Peyer's patch (tissue), 4 donors: ENCODE data around the gene GGTA1. TPM values are rescaled to one million over a fixed set of nuclear protein-coding genes. Genes with fewer than 3 reads are reported as not detected.
"Not testable (repeated sequence)": the region's sequence is repeated elsewhere in the genome, so short reads cannot be mapped to it uniquely, and the experiment has no call there.

Experiments
- DNase-seq, 3 donors: peaks; one replicate each; pipeline ENCODE4 v3.0.0-alpha.2; 2017 to 2019
- H3K27ac ChIP-seq, 4 donors: fragments of 200-600 bp; sonication (generic); one replicate each; pipeline ENCODE4 v1.5.1; 2016 to 2019
- H3K27me3 ChIP-seq, 2 donors: fragments of 200-600 bp; sonication (generic); one replicate each; pipeline ENCODE4 v1.5.1; 2019
- H3K36me3 ChIP-seq, 3 donors: fragments of 200-600 bp; sonication (generic); one replicate each; pipeline ENCODE4 v1.5.1; 2016 to 2019
- H3K4me1 ChIP-seq, 4 donors: fragments of 200-600 bp; sonication (generic); one replicate each; pipeline ENCODE4 v1.5.1; 2016 to 2019
- H3K4me3 ChIP-seq, 4 donors: fragments of 200-600 bp; sonication (generic); 1 replicate in 3 of 4; 2 replicates in 1 of 4; pipeline ENCODE4 v1.5.1; 2016 to 2019; ENCODE audit warnings: mild to moderate bottlenecking in 1 of 4
- H3K9me3 ChIP-seq, 4 donors: fragments of 200-600 bp; sonication (generic); one replicate each; pipeline ENCODE4 v1.5.1; 2016 to 2019; ENCODE audit warnings: mild to moderate bottlenecking in 1 of 4
- POLR2A ChIP-seq, 2 donors: fragments of 450-650 bp; IDR thresholded peaks; one replicate each; pipeline ENCODE4 v1.5.1; 2017; ENCODE audit warnings: antibody characterized with exemption in 2 of 2, mild to moderate bottlenecking in 2 of 2, moderate library complexity in 2 of 2
- total RNA-seq, 4 donors: library from RNA; depleted of rRNA; stranded (reverse); fragments of >200 nt; gene quantifications; one replicate each; pipeline ENCODE4 v1.1.0, GENCODE V29; 2016
- TF ChIP-seq, protein P1 (sequence below), 6 experiments: fragments of 450-650 bp in 4 of 6; fragments of 200-600 bp in 2 of 6; sonication (generic) in 1 of 6; IDR thresholded peaks; one replicate each; pipeline ENCODE4 v1.5.1; 2017 to 2019; ENCODE audit warnings: antibody characterized with exemption in 6 of 6, mild to moderate bottlenecking in 3 of 6, moderate library complexity in 1 of 6

GGTA1 gene
- total RNA-seq, 4 donors from 2014 or later: 0.88 to 12.4 (median 2.6) TPM

DNA sequence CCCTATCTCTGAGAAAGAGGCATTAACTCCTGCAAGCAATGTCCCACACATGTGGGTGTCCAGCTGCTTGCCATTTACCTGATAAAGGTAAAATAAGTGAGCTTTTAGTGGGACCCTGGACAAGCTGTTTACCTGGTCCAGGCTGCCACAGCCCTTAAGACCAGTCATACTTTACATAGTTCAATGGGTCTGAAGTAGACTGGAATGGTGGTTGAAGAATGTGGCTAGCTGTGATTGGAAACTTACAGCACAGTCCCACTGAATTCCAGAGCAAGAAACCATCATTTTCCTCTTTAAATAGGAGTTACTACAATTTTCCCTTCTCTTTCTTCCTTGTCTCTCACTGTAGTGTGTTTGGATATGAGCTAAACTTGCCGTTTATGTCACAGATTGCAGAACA lies 60.6 kb downstream of the GGTA1 start:
- Histone ChIP-seq H3K36me3 (no peaks in the 10 kb centered on the region), H3K4me3 (no peak overlapping the region), H3K4me1 (no peaks in the 10 kb centered on the region), H3K9me3 (no peaks in the 10 kb centered on the region), H3K27me3 (no peaks in the 10 kb centered on the region), H3K27ac (no peak overlapping the region)
- no peak for TF ChIP-seq POLR2A (IDR thresholded peaks at IDR 0.05)
- TF ChIP-seq, protein P1, sequence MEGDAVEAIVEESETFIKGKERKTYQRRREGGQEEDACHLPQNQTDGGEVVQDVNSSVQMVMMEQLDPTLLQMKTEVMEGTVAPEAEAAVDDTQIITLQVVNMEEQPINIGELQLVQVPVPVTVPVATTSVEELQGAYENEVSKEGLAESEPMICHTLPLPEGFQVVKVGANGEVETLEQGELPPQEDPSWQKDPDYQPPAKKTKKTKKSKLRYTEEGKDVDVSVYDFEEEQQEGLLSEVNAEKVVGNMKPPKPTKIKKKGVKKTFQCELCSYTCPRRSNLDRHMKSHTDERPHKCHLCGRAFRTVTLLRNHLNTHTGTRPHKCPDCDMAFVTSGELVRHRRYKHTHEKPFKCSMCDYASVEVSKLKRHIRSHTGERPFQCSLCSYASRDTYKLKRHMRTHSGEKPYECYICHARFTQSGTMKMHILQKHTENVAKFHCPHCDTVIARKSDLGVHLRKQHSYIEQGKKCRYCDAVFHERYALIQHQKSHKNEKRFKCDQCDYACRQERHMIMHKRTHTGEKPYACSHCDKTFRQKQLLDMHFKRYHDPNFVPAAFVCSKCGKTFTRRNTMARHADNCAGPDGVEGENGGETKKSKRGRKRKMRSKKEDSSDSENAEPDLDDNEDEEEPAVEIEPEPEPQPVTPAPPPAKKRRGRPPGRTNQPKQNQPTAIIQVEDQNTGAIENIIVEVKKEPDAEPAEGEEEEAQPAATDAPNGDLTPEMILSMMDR (IDR thresholded peaks at IDR 0.05): no peak
- no peak for DNase-seq

DNA sequence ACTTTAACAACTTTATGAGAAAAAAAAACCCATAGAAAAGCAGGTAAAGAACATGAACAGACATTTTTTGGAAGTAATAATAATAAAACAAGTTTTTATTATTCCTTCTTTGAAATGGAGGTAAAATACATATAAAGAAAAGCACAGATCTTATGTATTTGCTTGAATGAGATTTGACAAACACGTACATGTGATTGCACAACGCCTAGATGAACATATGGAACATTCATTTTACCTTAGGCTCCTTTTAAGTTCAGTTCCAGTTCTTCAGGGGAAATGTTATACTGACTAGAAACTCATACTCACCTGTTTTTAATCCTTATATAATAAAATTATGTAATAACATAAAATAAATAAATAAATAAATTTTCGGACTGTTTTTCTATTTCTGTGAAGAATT lies 61.8 kb downstream of the GGTA1 start:
- Histone ChIP-seq H3K4me3 (no peak overlapping the region), H3K4me1 (no peaks in the 10 kb centered on the region)

DNA sequence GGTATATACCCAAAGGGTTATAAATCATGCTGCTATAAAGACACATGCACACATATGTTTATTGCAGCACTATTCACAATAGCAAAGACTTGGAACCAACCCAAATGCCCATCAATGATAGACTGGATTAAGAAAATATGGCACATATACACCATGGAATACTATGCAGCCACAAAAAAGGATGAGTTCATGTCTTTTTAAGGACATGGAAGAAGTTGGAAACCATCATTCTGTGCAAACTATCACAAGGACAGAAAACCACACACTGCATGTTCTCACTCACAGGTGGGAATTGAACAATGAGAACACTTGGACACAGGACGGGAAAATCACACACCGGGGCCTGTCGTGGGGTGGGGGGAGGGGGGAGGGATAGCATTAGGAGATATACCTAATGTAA lies 62.6 kb downstream of the GGTA1 start:
- H3K27me3 ChIP-seq, DNase-seq, H3K4me3 ChIP-seq, H3K36me3 ChIP-seq, H3K4me1 ChIP-seq, H3K9me3 ChIP-seq, H3K27ac ChIP-seq: not testable (repeated sequence)

More for the DNA sequence above, 61.8 kb downstream of the GGTA1 start:
- Histone ChIP-seq H3K27ac (no peak overlapping the region), H3K27me3 (no peaks in the 10 kb centered on the region), H3K9me3 (no peaks in the 10 kb centered on the region), H3K36me3 (no peaks in the 10 kb centered on the region)
- TF ChIP-seq, protein P1 (IDR thresholded peaks at IDR 0.05): no peak
- DNase-seq: no peak

DNA sequence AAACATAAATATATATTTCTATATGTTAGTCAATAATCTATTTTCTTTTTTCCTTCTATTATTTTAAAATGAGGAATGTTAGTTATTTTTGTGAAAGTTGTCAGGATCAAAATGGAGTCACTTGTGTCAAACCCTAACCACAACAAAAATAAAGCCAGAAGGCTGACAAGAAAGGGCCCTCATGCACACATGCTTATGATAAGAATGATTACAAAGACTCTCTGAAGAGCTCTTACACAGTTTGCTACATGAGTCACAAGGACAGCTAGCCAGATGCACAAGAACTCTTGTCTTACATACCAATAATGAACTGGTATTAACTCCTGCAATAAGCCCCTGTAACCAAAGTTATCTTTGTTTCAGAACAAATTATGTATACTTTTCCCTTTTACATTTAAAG lies 64.7 kb downstream of the GGTA1 start:
- no peak overlapping the region for H3K27ac ChIP-seq
- no peak for DNase-seq
- TF ChIP-seq, protein P1 (IDR thresholded peaks at IDR 0.05): no peak
- no peak for TF ChIP-seq POLR2A (IDR thresholded peaks at IDR 0.05)
- H3K27me3 ChIP-seq: no peaks in the 10 kb centered on the region
- H3K4me3 ChIP-seq: no peak overlapping the region
- no peaks in the 10 kb centered on the region for H3K4me1 ChIP-seq
- H3K36me3 ChIP-seq: no peaks in the 10 kb centered on the region
- H3K9me3 ChIP-seq: no peaks in the 10 kb centered on the region

DNA sequence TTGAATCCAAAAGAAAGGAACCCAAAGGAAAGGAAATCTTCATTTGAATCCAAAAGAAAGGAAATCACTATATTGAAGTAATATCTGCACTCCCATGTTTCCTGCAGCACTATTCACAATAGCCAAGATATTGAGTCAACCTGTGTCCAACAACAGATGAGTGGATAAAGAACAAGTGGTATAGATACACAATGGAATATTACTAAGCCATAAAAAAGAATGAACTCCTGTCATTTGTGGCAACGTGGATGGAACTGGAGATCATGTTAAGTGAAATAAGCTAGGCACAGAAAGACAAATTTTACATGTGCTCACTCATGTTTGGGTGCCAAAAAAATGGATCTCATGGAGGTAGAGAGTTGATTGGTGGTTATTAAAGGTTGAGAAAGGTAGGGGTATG lies 71.7 kb downstream of the GGTA1 start:
- Histone ChIP-seq H3K36me3 (no peaks in the 10 kb centered on the region), H3K4me1 (no peaks in the 10 kb centered on the region), H3K27ac (no peak overlapping the region), H3K4me3 (no peak overlapping the region), H3K9me3 (no peaks in the 10 kb centered on the region), H3K27me3 (no peaks in the 10 kb centered on the region)
- no peak for TF ChIP-seq POLR2A (IDR thresholded peaks at IDR 0.05)
- TF ChIP-seq, protein P1 (IDR thresholded peaks at IDR 0.05): no peak
- no peak for DNase-seq

DNA sequence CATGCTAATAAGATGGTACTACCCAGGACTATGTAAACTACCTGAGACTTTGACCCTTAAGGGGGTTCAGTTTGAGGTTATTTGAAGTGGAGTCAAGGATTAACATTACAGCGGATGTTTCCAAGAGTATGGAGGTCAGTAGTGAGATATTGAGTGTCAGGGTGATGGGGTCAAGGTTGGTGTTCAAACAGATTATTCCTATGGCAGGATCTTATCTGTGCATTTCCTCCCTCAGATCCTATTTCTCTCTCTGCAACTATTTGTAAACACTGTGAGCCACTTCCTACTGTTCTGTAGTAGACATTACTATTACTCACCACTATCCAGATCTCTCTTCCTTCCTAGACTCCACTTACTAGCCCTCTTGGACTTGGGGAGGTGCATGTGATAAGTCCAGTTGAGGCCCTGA lies 75.6 kb downstream of the GGTA1 start:
- H3K27ac ChIP-seq: no peak overlapping the region

More for the DNA sequence above, 75.6 kb downstream of the GGTA1 start:
- DNase-seq: no peak
- TF ChIP-seq, protein P1 (IDR thresholded peaks at IDR 0.05): no peak
- no peak for TF ChIP-seq POLR2A (IDR thresholded peaks at IDR 0.05)
- H3K4me1 ChIP-seq: no peaks in the 10 kb centered on the region
- no peaks in the 10 kb centered on the region for H3K9me3 ChIP-seq
- H3K36me3 ChIP-seq: no peaks in the 10 kb centered on the region
- no peak overlapping the region for H3K4me3 ChIP-seq
- H3K27me3 ChIP-seq: no peaks in the 10 kb centered on the region
